HG03103 (cell line): ENCODE results near the gene SH2B2.

Experiments
- ATAC-seq: cut with Tn5 transposase; IDR thresholded peaks from one replicate; pipeline ENCODE4 v1.9.1; 2021; ENCODE audit warnings: low read depth; ENCODE audit not compliant: unreplicated experiment

Gene SH2B2

GRCh38 chr7:102286237-102287110, at the start of gene SH2B2:
Gene SH2B2 (plus strand): TSS chr7:102286868. CDS start chr7:102300551, 13,683 bp downstream.
- ATAC-seq = no peak

DNA sequence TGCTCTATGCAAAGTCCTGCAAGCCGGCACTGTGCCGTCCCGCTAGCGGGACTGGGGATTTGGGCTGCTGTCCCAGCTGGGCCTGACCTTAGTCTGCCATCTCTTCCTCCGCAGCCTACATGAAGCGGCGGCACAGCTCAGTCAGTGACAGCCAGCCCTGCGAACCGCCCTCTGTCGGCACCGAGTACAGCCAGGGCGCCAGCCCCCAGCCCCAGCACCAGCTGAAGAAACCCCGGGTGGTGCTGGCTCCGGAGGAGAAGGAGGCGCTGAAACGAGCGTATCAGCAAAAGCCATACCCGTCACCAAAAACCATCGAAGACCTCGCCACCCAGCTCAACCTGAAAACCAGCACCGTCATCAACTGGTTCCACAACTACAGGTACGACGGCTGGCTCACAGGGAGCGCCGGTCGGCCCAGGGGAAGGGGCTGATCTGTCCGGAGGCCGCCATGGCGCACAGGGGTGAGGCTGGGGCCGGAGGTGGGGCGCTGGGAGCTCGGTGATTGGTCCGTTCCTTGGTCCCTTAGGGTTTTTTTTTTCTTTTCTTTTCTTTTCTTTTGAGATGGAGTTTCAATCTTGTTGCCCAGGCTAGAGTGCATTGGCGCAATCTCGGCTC, 47.4 kb upstream of the SH2B2 start:
- ATAC-seq = no peak

DNA sequence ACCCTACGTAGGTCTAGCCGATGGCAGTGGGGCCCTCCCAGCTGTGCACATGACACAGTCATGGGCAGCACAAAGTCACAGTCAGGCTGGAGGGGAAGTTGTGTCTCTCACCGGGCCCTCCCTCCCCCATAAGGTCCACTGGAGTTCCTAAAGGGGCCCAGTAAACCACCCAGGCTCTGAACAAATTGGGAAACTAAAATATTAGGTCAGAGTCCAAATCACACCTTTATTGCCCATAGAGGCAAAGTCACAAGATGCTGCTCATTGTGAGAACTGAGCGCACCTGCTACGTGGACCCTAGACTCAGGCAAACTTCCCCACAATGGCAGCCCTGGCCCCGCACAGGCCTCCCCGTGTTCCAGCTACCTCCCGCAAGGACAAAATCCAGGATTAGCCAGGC, 45.2 kb upstream of the SH2B2 start:
- no peak for ATAC-seq

- no peak for ATAC-seq
These were observed 42.1 kb upstream of the SH2B2 start for GRCh38 chr7:102244601-102245000.

GRCh38 chr7:102248081-102248455, 38.6 kb upstream of the SH2B2 start:
- no peak for ATAC-seq

DNA sequence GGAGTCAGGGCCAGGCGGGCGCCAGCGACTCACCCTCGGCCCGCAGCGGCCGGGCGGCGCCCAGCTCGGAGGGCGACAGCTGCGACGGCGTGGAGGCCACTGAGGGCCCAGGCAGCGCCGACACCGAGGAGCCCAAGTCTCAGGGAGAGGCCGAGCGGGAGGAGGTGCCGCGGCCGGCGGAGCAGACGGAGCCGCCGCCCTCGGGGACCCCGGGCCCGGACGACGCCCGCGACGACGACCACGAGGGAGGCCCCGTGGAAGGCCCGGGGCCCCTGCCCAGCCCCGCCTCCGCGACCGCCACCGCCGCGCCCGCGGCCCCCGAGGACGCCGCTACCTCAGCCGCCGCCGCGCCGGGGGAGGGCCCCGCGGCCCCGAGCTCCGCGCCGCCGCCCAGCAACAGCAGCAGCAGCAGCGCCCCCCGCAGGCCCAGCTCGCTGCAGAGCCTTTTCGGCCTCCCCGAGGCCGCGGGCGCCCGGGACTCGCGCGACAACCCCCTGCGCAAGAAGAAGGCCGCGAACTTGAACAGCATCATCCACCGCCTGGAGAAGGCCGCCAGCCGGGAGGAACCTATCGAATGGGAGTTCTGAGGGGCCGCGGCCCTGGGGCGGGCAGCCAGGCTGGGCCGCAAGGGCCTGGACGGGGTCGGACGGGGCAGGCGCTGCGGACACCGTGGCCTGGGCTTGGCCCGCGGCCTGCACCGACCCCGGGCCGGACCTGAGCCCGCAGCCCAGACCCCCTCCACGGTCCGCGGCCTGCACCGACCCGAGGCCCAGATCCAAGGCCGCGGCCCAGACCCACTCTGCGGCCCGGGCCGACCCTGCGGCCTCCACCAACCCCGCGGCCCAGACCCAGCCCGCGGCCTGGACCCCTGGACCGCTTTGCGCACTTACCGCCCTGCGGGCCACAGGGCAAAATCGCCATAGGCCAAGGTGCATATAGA, 37.9 kb upstream of the SH2B2 start:
- ATAC-seq = no peak

- no peak for ATAC-seq
These were observed 34.9 kb upstream of the SH2B2 start for GRCh38 chr7:102251531-102252365.

- ATAC-seq = no peak
These were observed 34.2 kb upstream of the SH2B2 start for GRCh38 chr7:102252366-102252982.

DNA sequence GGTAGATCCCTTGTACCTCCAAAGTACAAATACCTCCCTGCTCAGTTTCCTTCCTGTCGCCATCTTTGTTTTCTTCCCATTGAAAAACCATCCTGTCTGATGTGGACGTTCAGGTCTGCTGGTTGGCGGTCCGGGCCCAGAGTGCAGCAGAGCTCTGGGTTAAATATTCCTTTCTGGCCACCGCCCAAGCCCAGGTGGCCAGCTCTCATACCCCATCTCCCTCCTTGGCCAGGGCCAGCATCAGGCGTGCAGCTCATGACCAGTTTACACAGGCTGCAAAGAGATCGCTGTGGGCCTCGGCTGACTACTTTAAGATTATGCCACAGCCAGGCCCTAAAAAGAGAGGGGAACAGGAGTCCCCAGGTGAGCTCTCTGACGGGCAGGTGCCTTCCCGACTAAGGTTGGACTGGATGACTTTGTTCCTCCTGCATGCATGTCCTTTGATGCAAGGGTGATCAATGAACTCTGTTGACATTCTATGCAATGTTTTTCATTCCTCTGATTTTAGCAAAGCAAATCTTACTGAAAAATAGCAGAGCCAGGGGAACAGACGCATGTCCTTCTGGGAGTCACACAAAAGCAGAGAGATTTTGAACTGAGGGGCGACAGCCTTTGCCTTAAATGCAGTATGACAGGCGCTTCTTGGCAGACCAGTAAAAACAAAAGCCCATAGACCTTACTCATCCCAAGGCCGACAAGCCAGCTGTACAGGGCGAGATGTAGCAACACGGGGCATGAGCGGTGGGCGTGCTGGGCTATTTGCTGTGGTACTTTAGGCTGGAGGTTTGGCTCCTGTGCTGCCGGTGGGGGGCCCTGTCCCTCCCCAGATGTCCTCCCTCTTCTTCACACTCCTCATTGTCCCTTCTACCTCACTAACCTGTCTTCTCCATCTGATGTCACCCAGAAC, 33.3 kb upstream of the SH2B2 start:
- ATAC-seq = no peak

GRCh38 chr7:102253973-102254370, 32.7 kb upstream of the SH2B2 start:
- no peak for ATAC-seq

- ATAC-seq = no peak
These were observed 32.1 kb upstream of the SH2B2 start for GRCh38 chr7:102254521-102254920.

- ATAC-seq = no peak
These were observed 31.2 kb upstream of the SH2B2 start for GRCh38 chr7:102255501-102255900.

GRCh38 chr7:102255916-102256315, 30.8 kb upstream of the SH2B2 start:
- no peak for ATAC-seq

GRCh38 chr7:102258073-102258748, 28.5 kb upstream of the SH2B2 start:
- no peak for ATAC-seq

GRCh38 chr7:102258749-102259107, 27.9 kb upstream of the SH2B2 start:
- ATAC-seq = no peak

GRCh38 chr7:102260856-102261255, 25.8 kb upstream of the SH2B2 start:
- ATAC-seq = no peak

DNA sequence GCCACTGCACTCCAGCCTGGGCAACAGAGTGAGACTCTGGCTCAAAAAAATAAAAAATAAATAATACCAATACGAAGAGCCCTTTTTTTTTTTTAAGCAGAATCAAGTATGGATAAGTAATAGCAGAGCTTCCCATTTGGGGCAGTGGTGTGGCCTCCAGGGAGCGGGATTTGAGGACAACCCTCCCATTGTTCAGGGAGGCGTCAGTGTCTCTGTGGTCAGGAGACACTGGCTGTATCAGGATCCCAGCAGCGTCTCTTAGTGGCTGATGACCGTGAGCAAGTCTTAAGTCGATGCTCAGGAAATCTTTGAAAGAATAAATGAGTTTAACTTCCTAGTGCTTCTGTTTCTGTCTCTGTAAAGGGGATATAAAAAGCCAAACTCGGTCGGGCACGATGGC, 25.2 kb upstream of the SH2B2 start:
- no peak for ATAC-seq

- no peak for ATAC-seq
These were observed 24.1 kb upstream of the SH2B2 start for GRCh38 chr7:102262546-102262945.
